IMR-90 (cell line): Measurements from ENCODE around the gene CFAP157. TPM values are rescaled to one million over a fixed set of nuclear protein-coding genes. Genes with fewer than 3 reads are reported as not detected.

Experiments used
- ATAC-seq: fragments of 200-7000 bp; cut with Tn5 transposase; 2 replicates; pipeline ENCODE4 v1.9.1; 2020; ENCODE audit warnings: low read depth, mild to moderate bottlenecking, moderate library complexity
- BruUV-seq: library from RNA; stranded (reverse); fragments of 400-500 nt; replicated peaks from 2 replicates; lab custom pipeline; 2021; lab: Mats Ljungman, UMichigan
- CTCF ChIA-PET: fragments of 300-600 bp; formaldehyde crosslinking; extraction: SDS; loops from one replicate; lab custom pipeline; 2021; ENCODE audit warnings: antibody characterized with exemption; lab: Yijun Ruan, JAX
- POLR2A ChIA-PET: fragments of 300-600 bp; sonication (Branson Sonifier 250); formaldehyde crosslinking; loops from one replicate; lab custom pipeline; 2022; ENCODE audit warnings: antibody characterized with exemption; ENCODE audit not compliant: unreplicated experiment; lab: Charles Lee
- DNase-seq: peaks from one replicate; pipeline ENCODE4 v3.0.0; 2013
- H2AFZ ChIP-seq: replicated peaks from 2 replicates; pipeline ENCODE3; 2013; ENCODE audit warnings: low read length, mild to moderate bottlenecking; ENCODE audit not compliant: poor library complexity
- H2AK5ac ChIP-seq: 2 replicates; pipeline ENCODE4 v1.6.1; 2013; ENCODE audit warnings: low read depth, low read length, inconsistent platforms
- H2AK9ac ChIP-seq: replicated peaks from 2 replicates; pipeline ENCODE3; 2013; ENCODE audit warnings: mild to moderate bottlenecking, low read depth, low read length, moderate library complexity; ENCODE audit not compliant: poor library complexity
- H2BK120ac ChIP-seq: 2 replicates; pipeline ENCODE4 v1.6.1; 2013; ENCODE audit warnings: low read depth, low read length, inconsistent platforms
- H2BK15ac ChIP-seq: 3 replicates; pipeline ENCODE4 v1.6.1; 2013; ENCODE audit warnings: low read depth, low read length, inconsistent platforms
- H2BK20ac ChIP-seq: 2 replicates; pipeline ENCODE4 v1.6.1; 2013; ENCODE audit warnings: low read depth, mild to moderate bottlenecking, inconsistent platforms, low read length, moderate library complexity
- H2BK5ac ChIP-seq: 2 replicates; pipeline ENCODE4 v1.6.1; 2013; ENCODE audit warnings: mild to moderate bottlenecking, low read depth, low read length, inconsistent platforms; ENCODE audit not compliant: poor library complexity, severe bottlenecking
- H3K14ac ChIP-seq: replicated peaks from 2 replicates; pipeline ENCODE4 v1.6.1; 2013; ENCODE audit warnings: low read depth, low read length, inconsistent platforms
- H3K18ac ChIP-seq: 2 replicates; pipeline ENCODE4 v1.6.1; 2013; ENCODE audit warnings: low read depth, low read length, control low read depth
- H3K23ac ChIP-seq: 2 replicates; pipeline ENCODE4 v1.6.1; 2013; ENCODE audit warnings: low read depth, low read length, inconsistent platforms
- H3K27ac ChIP-seq: 2 replicates; pipeline ENCODE4 v1.5.1; 2013; ENCODE audit warnings: mild to moderate bottlenecking, control low read depth, low read length; ENCODE audit not compliant: insufficient read depth
- H3K27me3 ChIP-seq: 2 replicates; pipeline ENCODE4 v1.6.1; 2013; ENCODE audit warnings: low read length; ENCODE audit not compliant: control insufficient read depth, insufficient read depth
- H3K36me3 ChIP-seq: 2 replicates; pipeline ENCODE4 v1.6.1; 2013; ENCODE audit warnings: low read length, mixed read lengths; ENCODE audit not compliant: control insufficient read depth, insufficient read depth
- H3K4ac ChIP-seq: 2 replicates; pipeline ENCODE4 v1.6.1; 2013; ENCODE audit warnings: low read depth, low read length, inconsistent platforms
- H3K4me1 ChIP-seq: 2 replicates; pipeline ENCODE4 v1.6.1; 2013; ENCODE audit warnings: low read length, mixed read lengths; ENCODE audit not compliant: control insufficient read depth, insufficient read depth
- H3K4me2 ChIP-seq: 2 replicates; pipeline ENCODE4 v1.6.1; 2013; ENCODE audit warnings: low read depth, mild to moderate bottlenecking, control low read depth, low read length, moderate library complexity
- H3K4me3 ChIP-seq: 2 replicates; pipeline ENCODE4 v1.5.1; 2013; ENCODE audit warnings: low read depth, mild to moderate bottlenecking, control low read depth, low read length, moderate library complexity; ENCODE audit not compliant: insufficient read depth
- H3K56ac ChIP-seq: 2 replicates; pipeline ENCODE4 v1.6.1; 2013; ENCODE audit warnings: low read length, inconsistent platforms; ENCODE audit not compliant: insufficient read depth; ENCODE audit errors: extremely low read depth
- H3K79me1 ChIP-seq, 2 experiments: 2 replicates each; pipeline ENCODE4 v1.6.1; 2013; ENCODE audit warnings: low read length in 2 of 2, inconsistent platforms in 1 of 2, low read depth in 1 of 2
- H3K9ac ChIP-seq: 2 replicates; pipeline ENCODE4 v1.6.1; 2013; ENCODE audit warnings: low read depth, low read length, control low read depth
- H3K9me1 ChIP-seq: 2 replicates; pipeline ENCODE4 v1.6.1; 2013; ENCODE audit warnings: low read length, inconsistent platforms; ENCODE audit not compliant: insufficient read depth
- H3K9me3 ChIP-seq: 2 replicates; pipeline ENCODE4 v1.6.1; 2013; ENCODE audit warnings: low read length; ENCODE audit not compliant: control insufficient read depth, insufficient read depth
- H4K20me1 ChIP-seq: 2 replicates; pipeline ENCODE4 v1.6.1; 2013; ENCODE audit warnings: low read length, inconsistent platforms; ENCODE audit not compliant: insufficient read depth
- H4K5ac ChIP-seq: 2 replicates; pipeline ENCODE4 v1.6.1; 2013; ENCODE audit warnings: mild to moderate bottlenecking, low read depth, low read length, control low read depth
- H4K8ac ChIP-seq, 2 experiments: 2 replicates each; pipeline ENCODE4 v1.6.1; 2013; ENCODE audit warnings: low read depth in 2 of 2, low read length in 2 of 2, control low read depth in 1 of 2, inconsistent platforms in 1 of 2
- H4K91ac ChIP-seq: 2 replicates; pipeline ENCODE4 v1.6.1; 2013; ENCODE audit warnings: low read depth, low read length, inconsistent platforms; ENCODE audit not compliant: insufficient read depth
- CEBPB ChIP-seq: IDR thresholded peaks from 2 replicates; pipeline ENCODE4 v1.6.1; 2012; ENCODE audit warnings: low read depth, low read length, improper control_type of control experiment
- CHD1 ChIP-seq: IDR thresholded peaks from 2 replicates; pipeline ENCODE4 v1.6.1; 2012; ENCODE audit warnings: low read depth, low read length, improper control_type of control experiment
- CTCF ChIP-seq: conservative IDR thresholded peaks from 2 replicates; pipeline ENCODE4 v1.5.1; 2012; ENCODE audit warnings: mild to moderate bottlenecking, low read depth, low read length, improper control_type of control experiment
- MAZ ChIP-seq: IDR thresholded peaks from 2 replicates; pipeline ENCODE4 v1.6.1; 2012; ENCODE audit warnings: low read depth, mild to moderate bottlenecking, low read length, improper control_type of control experiment, moderate library complexity, borderline replicate concordance
- NFE2L2 ChIP-seq: fragments of 150-350 bp; IDR thresholded peaks from 2 replicates; pipeline ENCODE4 v1.6.1; 2016; ENCODE audit warnings: low read depth, mild to moderate bottlenecking, low read length
- POLR2A ChIP-seq: IDR thresholded peaks from 2 replicates; pipeline ENCODE4 v1.6.1; 2012; ENCODE audit warnings: mild to moderate bottlenecking, low read depth, low read length
- RAD21 ChIP-seq: IDR thresholded peaks from 2 replicates; pipeline ENCODE4 v1.6.1; 2012; ENCODE audit warnings: low read length, improper control_type of control experiment
- RCOR1 ChIP-seq: IDR thresholded peaks from 2 replicates; pipeline ENCODE4 v1.6.1; 2012; ENCODE audit warnings: mild to moderate bottlenecking, low read length, improper control_type of control experiment; ENCODE audit not compliant: insufficient replicate concordance
- RFX5 ChIP-seq: IDR thresholded peaks from 2 replicates; pipeline ENCODE4 v1.8.0; 2012; ENCODE audit warnings: low read depth, mild to moderate bottlenecking, low read length, moderate library complexity
- WGBS, 2 experiments: methylation state at CpG; one replicate each; pipeline versions ENCODE4 v1.1.5 to v1.1.7; 2013; ENCODE audit warnings: missing lambda C conversion rate in 2 of 2; ENCODE audit not compliant: insufficient read length in 1 of 2; ENCODE audit errors: extremely low coverage in 2 of 2; 5-methylcytosine and 5-hydroxymethylcytosine counted together
- dilution Hi-C: fragments of 300-500 bp; cut with HindIII; formaldehyde crosslinking; loops from one replicate; pipeline ENCODE4 v1.14.3; 2018; ENCODE audit warnings: low sequenced_read_pairs; ENCODE audit not compliant: unreplicated experiment
- in situ Hi-C: fragments of 300-500 bp; cut with MboI; formaldehyde crosslinking; loops from 3 replicates; pipeline ENCODE4 v1.14.3; 2019; ENCODE audit warnings: low sequenced_read_pairs, inconsistent platforms, mixed read lengths
- intact Hi-C: fragments of 100-400 bp; cut with micrococcal nuclease; formaldehyde crosslinking; loops from 2 replicates; pipeline ENCODE4 v1.10.0; 2022
- polyA plus RNA-seq, 3 experiments: library from polyadenylated mRNA; depleted of rRNA; stranded (reverse); fragments of >200 nt; gene quantifications; 2 replicates each; pipeline ENCODE4 v1.2.3, GENCODE V29; 2012; ENCODE audit warnings: low replicate concordance in 1 of 3
- total RNA-seq: library from RNA; depleted of rRNA; stranded (reverse); fragments of >200 nt; gene quantifications from 2 replicates; pipeline ENCODE4 v1.2.3, GENCODE V29; 2012
- TF ChIP-seq, protein P1 (sequence below): fragments of 150-350 bp; IDR thresholded peaks from 2 replicates; pipeline ENCODE4 v1.6.1; 2017; ENCODE audit warnings: mild to moderate bottlenecking, antibody characterized with exemption, low read length, low read depth

The CFAP157 gene
- total and polyA plus RNA-seq, 2 of the 4 experiments (the other 2 are of a cell fraction), result not detected

GRCh38 chr9:127726871-127727270 is 20.1 kb downstream of the CFAP157 start:
- Histone ChIP-seq H3K9me3 (no peaks in the 10 kb centered on the region), H3K14ac (no peak overlapping the region), H3K4me1 (0 out of 2 replicates have a peak, but pooled peaks cover 1% of the 10 kb centered on the region), H3K9ac (no peak overlapping the region), H2AK5ac (no peak overlapping the region), H3K4me3 (no peak overlapping the region), H3K4ac (no peak overlapping the region), H3K27ac (no peak overlapping the region), H4K91ac (no peak overlapping the region), H3K4me2 (no peak overlapping the region), H3K27me3 (peaks cover 3% of the 10 kb centered on the region; the same call in 1 of the 2 replicates), H4K5ac (no peak overlapping the region), H2AFZ (no peak overlapping the region), H3K9me1 (no peaks in the 10 kb centered on the region), H3K23ac (no peak overlapping the region), H2BK120ac (no peak overlapping the region), H2BK20ac (no peak overlapping the region), H4K20me1 (no peaks in the 10 kb centered on the region), H3K79me1 (no peaks in the 10 kb centered on the region), H2BK5ac (no peak overlapping the region), H4K8ac (no peak overlapping the region), H3K18ac (no peak overlapping the region), H3K56ac (no peak overlapping the region), H2AK9ac (no peak overlapping the region), H2BK15ac (no peak overlapping the region), H3K36me3 (peaks cover 3% of the 10 kb centered on the region; the same call in 1 of the 2 replicates)
- DNase-seq (no peak), ATAC-seq (no peak)
- CTCF ChIA-PET, result no interaction called here
- dilution Hi-C loops (no loop called here), intact Hi-C loops (no loop called here), in situ Hi-C loops (no loop called here)
- POLR2A ChIA-PET, result no interaction called here
- WGBS, 2 experiments, result 73% methylated on average over 6 of the region's 8 CpGs; no CpG with 5 or more reads in 1 of the 2 experiments
- BruUV-seq, result no TSS peak
- TF ChIP-seq RAD21 (no peak), MAZ (no peak), RCOR1 (no peak), CTCF (no peak), CHD1 (no peak), RFX5 (no peak), NFE2L2 (no peak), POLR2A (no peak), CEBPB (no peak)
- TF ChIP-seq, protein P1, sequence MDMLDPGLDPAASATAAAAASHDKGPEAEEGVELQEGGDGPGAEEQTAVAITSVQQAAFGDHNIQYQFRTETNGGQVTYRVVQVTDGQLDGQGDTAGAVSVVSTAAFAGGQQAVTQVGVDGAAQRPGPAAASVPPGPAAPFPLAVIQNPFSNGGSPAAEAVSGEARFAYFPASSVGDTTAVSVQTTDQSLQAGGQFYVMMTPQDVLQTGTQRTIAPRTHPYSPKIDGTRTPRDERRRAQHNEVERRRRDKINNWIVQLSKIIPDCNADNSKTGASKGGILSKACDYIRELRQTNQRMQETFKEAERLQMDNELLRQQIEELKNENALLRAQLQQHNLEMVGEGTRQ, result no peak
